Measurements from ENCODE around the gene AKAP17A.

The AKAP17A gene

GRCh38 chrX:1592470-1593142 lies 1.2 kb downstream of the AKAP17A start:
- H3K9me3 ChIP-seq = no peaks in the 10 kb centered on the region
- no peak for DNase-seq
- H3K4me1 ChIP-seq = no peaks in the 10 kb centered on the region
- H3K36me3 ChIP-seq = peaks cover 8% of the 10 kb centered on the region
- no peaks in the 10 kb centered on the region for H3K27me3 ChIP-seq
- TF ChIP-seq, protein P1, sequence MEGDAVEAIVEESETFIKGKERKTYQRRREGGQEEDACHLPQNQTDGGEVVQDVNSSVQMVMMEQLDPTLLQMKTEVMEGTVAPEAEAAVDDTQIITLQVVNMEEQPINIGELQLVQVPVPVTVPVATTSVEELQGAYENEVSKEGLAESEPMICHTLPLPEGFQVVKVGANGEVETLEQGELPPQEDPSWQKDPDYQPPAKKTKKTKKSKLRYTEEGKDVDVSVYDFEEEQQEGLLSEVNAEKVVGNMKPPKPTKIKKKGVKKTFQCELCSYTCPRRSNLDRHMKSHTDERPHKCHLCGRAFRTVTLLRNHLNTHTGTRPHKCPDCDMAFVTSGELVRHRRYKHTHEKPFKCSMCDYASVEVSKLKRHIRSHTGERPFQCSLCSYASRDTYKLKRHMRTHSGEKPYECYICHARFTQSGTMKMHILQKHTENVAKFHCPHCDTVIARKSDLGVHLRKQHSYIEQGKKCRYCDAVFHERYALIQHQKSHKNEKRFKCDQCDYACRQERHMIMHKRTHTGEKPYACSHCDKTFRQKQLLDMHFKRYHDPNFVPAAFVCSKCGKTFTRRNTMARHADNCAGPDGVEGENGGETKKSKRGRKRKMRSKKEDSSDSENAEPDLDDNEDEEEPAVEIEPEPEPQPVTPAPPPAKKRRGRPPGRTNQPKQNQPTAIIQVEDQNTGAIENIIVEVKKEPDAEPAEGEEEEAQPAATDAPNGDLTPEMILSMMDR (IDR thresholded peaks at IDR 0.05; ENCODE audit: low read depth, low read length) = no peak
- H3K4me3 ChIP-seq (ENCODE audit: low read depth, low read length) = peak overlapping the region; percentile 69

DNA sequence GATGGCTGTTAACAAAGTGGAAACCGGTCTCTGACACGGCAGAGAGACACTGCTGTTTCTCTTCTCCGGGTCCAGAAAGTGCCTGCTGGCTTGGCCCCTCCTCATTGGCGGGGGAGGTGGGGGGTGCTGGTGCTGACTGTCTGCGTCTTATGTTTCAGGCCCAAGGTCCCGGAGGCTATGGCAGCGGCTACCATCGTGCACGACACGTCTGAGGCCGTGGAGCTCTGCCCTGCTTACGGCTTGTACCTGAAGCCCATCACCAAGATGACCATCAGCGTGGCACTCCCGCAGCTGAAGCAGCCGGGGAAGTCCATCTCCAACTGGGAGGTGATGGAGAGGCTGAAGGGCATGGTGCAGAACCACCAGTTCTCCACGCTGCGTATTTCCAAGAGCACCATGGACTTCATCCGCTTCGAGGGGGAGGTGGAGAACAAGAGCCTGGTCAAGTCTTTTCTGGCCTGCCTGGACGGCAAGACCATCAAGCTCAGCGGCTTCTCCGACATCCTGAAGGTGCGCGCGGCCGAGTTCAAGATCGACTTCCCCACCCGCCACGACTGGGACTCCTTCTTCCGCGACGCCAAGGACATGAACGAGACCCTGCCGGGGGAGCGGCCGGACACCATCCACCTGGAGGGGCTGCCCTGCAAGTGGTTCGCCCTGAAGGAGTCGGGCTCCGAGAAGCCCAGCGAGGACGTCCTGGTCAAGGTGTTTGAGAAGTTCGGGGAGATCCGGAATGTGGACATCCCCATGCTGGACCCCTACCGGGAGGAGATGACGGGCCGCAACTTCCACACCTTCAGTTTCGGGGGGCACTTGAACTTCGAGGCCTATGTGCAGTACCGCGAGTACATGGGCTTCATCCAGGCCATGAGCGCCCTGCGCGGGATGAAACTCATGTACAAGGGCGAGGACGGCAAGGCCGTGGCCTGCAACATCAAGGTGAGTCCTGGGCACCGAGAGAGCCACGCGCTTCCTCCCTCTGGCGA lies 2.2 kb downstream of the AKAP17A start:
- peaks cover 8% of the 10 kb centered on the region for H3K36me3 ChIP-seq
- H3K4me1 ChIP-seq = no peaks in the 10 kb centered on the region
- H3K9me3 ChIP-seq = no peaks in the 10 kb centered on the region
- no peak for DNase-seq
- H3K4me3 ChIP-seq (ENCODE audit: low read depth, low read length) = no peak overlapping the region
- TF ChIP-seq, protein P1 (IDR thresholded peaks at IDR 0.05; ENCODE audit: low read depth, low read length) = no peak
- no peaks in the 10 kb centered on the region for H3K27me3 ChIP-seq

GRCh38 chrX:1595711-1596060 lies 4.3 kb downstream of the AKAP17A start:
- no peak overlapping the region for H3K4me3 ChIP-seq (ENCODE audit: low read depth, low read length)
- H3K27me3 ChIP-seq = no peaks in the 10 kb centered on the region
- TF ChIP-seq, protein P1 (IDR thresholded peaks at IDR 0.05; ENCODE audit: low read depth, low read length) = no peak
- peaks cover 13% of the 10 kb centered on the region for H3K36me3 ChIP-seq
- no peaks in the 10 kb centered on the region for H3K4me1 ChIP-seq
- H3K9me3 ChIP-seq = no peaks in the 10 kb centered on the region
- no peak for DNase-seq

DNA sequence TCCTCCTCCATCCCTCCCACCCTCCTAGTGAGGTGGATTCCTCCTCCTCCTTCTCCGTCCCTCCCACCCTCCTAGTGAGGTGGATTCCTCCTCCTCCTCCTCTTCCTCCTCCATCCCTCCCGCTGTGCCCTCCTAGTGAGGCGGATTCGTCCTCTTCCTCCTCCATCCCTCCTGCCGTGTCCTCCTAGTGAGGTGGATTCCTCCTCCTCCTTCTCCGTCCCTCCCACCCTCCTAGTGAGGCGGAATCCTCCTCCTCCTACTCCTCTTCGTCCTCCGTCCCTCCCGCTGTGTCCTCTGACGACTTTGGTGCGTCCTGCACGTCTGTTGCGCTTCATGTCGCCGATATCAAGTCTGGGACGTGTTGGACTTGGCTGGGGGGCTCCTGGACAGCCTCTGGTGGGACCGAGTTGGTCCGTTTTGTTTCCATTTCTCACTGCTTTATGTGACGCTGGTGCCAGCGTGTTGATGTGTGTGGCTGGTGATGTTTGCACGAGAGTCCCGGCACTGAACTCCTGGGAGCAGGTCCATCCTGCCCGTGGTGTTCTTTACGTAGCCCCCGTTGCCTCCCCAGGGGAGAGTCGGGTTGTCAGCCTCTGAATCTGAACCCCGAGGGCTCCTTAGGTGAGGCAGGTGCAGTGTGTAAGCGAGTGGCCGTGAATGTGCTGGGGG lies 5.4 kb downstream of the AKAP17A start:
- Histone ChIP-seq H3K4me3 (ENCODE audit: low read depth, low read length) (no peak overlapping the region), H3K27me3 (no peaks in the 10 kb centered on the region), H3K9me3 (no peaks in the 10 kb centered on the region), H3K36me3 (peaks cover 20% of the 10 kb centered on the region), H3K4me1 (no peaks in the 10 kb centered on the region)
- no peak for DNase-seq
- TF ChIP-seq, protein P1 (IDR thresholded peaks at IDR 0.05; ENCODE audit: low read depth, low read length) = no peak

- Histone ChIP-seq H3K4me3 (ENCODE audit: low read depth, low read length) (no peak overlapping the region), H3K36me3 (peaks cover 20% of the 10 kb centered on the region), H3K4me1 (no peaks in the 10 kb centered on the region), H3K9me3 (no peaks in the 10 kb centered on the region), H3K27me3 (no peaks in the 10 kb centered on the region)
- TF ChIP-seq, protein P1 (IDR thresholded peaks at IDR 0.05; ENCODE audit: low read depth, low read length) = no peak
- no peak for DNase-seq
Observed at GRCh38 chrX:1597345-1598020, 6.1 kb downstream of the AKAP17A start.

Data from BE2C (cell line).